Fibroblast of mammary gland (primary cell): ENCODE data around the gene CTBP1.

Source experiments
- DNase-seq: peaks from one replicate; pipeline ENCODE4 v3.0.0-alpha.2; 2010; ENCODE audit warnings: low read depth
- H3K4me3 ChIP-seq: 2 replicates; pipeline ENCODE4 v1.5.1; 2011; ENCODE audit warnings: low read depth, mild to moderate bottlenecking, low read length, moderate library complexity; ENCODE audit not compliant: control insufficient read depth
- TF ChIP-seq, protein P1 (sequence below): conservative IDR thresholded peaks from 2 replicates; pipeline ENCODE4 v1.5.1; 2011; ENCODE audit warnings: low read depth, low read length, inconsistent platforms; ENCODE audit not compliant: control insufficient read depth, insufficient read depth

The CTBP1 gene

DNA sequence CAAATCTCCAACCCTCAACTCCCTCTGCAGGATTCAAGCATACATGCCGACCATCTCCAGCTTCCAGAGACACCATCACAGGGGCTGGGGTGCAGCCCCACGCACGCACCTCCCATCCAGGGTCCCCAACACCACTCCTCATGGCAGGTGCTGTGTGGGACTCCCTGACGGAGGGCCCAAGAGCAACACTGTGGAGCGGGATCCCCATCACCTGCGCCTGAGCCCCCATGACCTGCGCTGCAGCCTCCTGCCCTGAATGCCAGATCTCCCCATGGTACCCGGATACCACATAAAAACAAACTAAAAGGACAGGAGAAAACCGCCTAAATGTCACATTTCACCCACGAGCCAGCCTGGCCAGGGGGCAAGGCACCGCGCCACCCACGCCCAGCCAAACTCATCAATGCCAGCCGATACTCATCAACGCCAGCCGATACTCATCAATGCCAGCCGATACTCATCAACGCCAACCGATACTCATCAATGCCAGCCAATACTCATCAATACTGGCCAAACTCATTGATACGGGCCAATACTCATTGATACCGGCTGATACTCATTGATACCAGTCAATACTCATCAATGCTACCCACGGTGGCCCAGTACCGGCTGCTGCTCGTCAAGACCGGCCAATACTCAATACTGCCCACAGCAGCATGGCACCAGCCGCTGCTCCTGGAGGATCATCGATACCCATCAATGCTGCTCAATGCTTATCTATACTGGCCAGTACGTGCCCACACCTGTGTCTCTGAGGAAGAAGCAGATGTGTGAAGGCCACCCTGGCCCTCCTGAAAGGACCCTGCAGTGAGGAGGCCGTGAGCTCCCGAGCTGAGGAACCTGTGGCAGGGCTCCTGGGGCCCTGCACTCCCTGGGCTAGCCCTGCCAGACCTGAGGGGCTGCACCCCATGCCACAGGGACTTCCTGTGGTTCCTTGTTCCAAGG is 6.2 kb downstream of the CTBP1 start:
- TF ChIP-seq, protein P1, sequence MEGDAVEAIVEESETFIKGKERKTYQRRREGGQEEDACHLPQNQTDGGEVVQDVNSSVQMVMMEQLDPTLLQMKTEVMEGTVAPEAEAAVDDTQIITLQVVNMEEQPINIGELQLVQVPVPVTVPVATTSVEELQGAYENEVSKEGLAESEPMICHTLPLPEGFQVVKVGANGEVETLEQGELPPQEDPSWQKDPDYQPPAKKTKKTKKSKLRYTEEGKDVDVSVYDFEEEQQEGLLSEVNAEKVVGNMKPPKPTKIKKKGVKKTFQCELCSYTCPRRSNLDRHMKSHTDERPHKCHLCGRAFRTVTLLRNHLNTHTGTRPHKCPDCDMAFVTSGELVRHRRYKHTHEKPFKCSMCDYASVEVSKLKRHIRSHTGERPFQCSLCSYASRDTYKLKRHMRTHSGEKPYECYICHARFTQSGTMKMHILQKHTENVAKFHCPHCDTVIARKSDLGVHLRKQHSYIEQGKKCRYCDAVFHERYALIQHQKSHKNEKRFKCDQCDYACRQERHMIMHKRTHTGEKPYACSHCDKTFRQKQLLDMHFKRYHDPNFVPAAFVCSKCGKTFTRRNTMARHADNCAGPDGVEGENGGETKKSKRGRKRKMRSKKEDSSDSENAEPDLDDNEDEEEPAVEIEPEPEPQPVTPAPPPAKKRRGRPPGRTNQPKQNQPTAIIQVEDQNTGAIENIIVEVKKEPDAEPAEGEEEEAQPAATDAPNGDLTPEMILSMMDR: no peak
- DNase-seq: no peak
- no peak overlapping the region for H3K4me3 ChIP-seq

DNA sequence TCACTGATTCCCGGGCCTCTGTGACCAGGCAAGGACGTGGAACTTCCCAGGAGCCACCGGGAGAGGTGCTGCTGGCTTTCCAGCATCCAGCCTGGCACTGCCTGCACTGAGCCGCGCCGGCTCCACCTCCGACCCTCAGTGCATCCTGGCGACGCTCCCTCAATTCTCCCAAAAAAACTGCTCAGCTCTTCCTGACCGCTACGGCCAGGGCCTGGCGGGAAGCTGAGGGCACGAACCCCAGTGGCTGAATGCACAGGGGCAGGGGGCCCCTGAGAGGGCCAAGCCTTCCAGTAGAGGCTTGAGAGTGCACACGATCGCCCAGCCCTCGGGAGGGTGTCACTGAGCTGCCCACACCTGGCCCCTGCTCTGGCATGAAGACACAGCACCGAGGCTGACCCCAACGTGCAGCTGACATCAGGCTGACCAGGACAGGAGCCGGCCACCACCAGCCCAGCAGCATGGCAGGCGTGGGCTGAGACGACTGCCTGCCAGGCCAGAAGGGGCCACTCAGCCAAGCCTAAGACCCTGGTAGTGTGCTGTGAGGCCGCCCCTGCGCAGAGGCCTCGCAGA is 6.9 kb downstream of the CTBP1 start:
- no peak overlapping the region for H3K4me3 ChIP-seq
- TF ChIP-seq, protein P1: no peak
- DNase-seq: no peak

DNA sequence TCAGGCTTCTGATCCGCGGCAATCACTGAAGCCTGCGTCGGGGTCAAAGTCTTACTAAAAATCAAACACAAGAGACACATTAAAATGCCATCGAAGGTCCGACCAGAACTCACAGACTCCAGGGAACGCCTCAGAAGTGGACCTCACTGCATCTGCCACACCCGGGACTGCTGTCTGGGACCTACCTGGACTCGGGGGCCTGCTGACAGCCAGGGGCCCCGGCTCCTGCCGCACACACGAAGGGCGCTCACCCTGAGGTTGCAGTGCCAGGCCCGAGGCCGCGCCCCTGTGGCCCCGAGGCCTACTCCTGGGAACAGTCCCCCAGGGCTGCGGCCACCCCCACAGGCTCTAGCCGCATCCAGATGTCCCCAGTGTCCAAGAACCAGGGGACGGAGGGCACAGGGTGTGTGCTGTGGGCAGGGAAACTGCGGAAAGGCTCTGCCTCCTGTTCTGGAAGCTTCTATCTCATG is 7.4 kb downstream of the CTBP1 start:
- TF ChIP-seq, protein P1: no peak
- DNase-seq: no peak
- H3K4me3 ChIP-seq: no peak overlapping the region

DNA sequence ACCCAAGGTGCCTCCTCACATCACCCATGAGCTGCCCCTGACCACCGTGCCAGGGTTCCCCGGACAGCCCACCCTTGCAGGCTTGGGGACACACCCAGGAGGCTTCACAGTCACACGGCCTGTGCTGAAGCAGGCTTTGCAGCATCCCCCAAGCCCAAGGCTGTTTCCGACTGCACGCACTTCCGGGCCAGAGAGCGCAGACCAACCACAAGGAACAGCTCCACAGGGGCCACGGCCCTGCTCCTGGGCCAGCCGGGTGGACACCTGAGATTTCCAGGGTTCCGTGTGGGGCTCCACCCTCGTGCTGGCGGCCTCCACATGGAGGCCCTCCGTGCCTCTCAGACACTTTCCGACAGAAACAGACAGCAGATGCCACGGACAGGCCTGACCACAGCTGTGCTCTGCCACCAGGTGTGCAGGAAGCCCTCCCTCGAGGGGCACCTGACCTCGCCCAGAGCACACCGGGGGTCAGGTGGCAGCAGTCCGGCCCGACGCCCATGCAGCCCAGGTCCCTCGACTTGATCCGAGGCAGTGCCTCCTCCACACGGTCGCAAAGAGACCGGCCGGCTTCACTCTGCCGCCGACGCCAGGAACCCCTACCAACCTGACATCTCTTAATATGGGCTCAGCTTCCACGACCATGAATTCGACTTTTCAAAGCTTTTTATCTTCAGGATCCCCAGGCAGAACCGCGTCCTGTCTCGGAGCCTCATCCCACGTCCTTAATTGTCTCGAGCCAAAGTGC is 8.0 kb downstream of the CTBP1 start:
- DNase-seq: no peak
- TF ChIP-seq, protein P1: no peak
- H3K4me3 ChIP-seq: no peak overlapping the region

DNA sequence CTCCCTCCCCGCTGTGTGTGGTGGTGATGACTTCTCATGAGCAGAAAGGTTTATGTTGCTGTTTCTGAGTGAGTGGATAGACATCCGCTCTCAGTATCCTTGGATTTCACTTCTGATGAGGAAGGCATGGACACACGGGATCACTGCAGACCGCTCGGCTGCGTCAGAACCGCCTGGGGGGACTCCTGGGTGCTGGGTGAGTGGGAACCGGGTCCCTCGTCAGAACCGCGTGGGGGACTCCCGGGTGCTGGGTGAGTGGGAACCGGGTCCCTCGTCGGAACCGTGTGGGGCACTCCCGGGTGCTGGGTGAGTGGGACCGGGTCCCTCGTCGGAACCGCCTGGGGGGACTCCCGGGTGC is 9.0 kb downstream of the CTBP1 start:
- no peak overlapping the region for H3K4me3 ChIP-seq
- TF ChIP-seq, protein P1: no peak
- no peak for DNase-seq

DNA sequence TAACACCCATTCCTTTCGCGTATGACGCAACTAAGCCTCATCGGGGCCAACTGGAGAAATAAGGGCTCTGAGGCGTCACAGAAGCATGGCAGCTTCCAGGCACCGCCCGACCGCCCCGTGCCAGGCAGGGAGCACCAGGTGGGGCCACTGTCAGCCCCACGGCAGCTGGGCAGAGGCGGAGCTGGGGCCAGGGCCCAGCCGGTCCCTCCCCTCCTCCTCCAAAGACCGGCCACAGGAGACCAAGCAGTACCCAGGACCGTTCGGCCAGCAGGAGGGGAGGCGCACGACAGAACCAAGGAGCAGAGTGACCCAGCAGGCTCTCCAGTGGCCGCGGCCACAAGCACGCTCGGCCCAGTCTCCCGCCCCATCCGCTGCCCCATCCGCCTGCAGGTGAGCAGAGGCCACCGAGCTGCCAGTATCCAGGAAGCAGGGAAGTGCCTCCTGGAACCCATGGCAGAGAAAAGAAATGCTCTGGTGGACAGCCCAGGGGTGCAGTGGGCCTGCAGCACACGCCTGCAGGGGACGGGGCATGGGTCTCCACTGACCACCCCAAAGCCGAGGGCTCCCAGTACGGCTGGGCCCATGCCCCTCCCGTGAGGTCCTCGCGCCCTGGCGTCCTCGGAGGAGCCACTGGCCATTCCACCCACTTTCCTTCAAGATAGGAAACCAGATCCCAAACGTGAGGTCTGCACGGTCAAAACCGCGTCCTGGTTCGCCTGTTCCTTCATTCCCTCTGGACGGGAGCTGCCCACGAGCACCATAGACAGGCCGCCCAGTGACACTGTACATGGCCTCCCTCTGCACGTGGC is 9.6 kb downstream of the CTBP1 start:
- TF ChIP-seq, protein P1: no peak
- H3K4me3 ChIP-seq: no peak overlapping the region
- no peak for DNase-seq
